G401 (cell line): ENCODE data around the gene PTPRR. TPM values are rescaled to one million over a fixed set of nuclear protein-coding genes. Genes with fewer than 3 reads are reported as not detected.

Experiments
- DNase-seq: peaks from one replicate; pipeline ENCODE4 v3.0.0-alpha.2; 2015; ENCODE audit warnings: low spot score
- in situ Hi-C: cut with HindIII; loops from 2 replicates; pipeline ENCODE4 v1.10.0; 2016; ENCODE audit warnings: low sequenced_read_pairs, mixed read lengths
- total RNA-seq: library from RNA; depleted of rRNA; stranded (reverse); fragments of >200 nt; shearing (Covaris generic); gene quantifications from 2 replicates; pipeline ENCODE4 v1.2.3, GENCODE V29; 2014

Gene PTPRR
- total RNA-seq, 1 experiment from 2014 or later, result not detected

GRCh38 chr12:70666364-70666763 is 254.2 kb downstream of the PTPRR start:
- in situ Hi-C loops, result no loop called here
- DNase-seq, result no peak

GRCh38 chr12:70664465-70664881 is 256.1 kb downstream of the PTPRR start:
- in situ Hi-C loops, result no loop called here
- DNase-seq, result peak; percentile 54

GRCh38 chr12:70663838-70664237 is 256.7 kb downstream of the PTPRR start:
- no peak for DNase-seq
- in situ Hi-C loops, result no loop called here

GRCh38 chr12:70661466-70662161 is 258.9 kb downstream of the PTPRR start:
- no peak for DNase-seq
- in situ Hi-C loops, result no loop called here

- no peak for DNase-seq
- in situ Hi-C loops, result no loop called here
These were observed 259.8 kb downstream of the PTPRR start for GRCh38 chr12:70660620-70661219.

- in situ Hi-C loops, result no loop called here
- no peak for DNase-seq
These were observed 260.4 kb downstream of the PTPRR start for GRCh38 chr12:70660002-70660604.

GRCh38 chr12:70659077-70659606 is 261.4 kb downstream of the PTPRR start:
- in situ Hi-C loops, result no loop called here
- no peak for DNase-seq

GRCh38 chr12:70657616-70658286 is 262.8 kb downstream of the PTPRR start:
- in situ Hi-C loops, result no loop called here
- no peak for DNase-seq

- no peak for DNase-seq
- in situ Hi-C loops, result no loop called here
These were observed 268.1 kb downstream of the PTPRR start for GRCh38 chr12:70652451-70652850.

- DNase-seq, result peak; percentile 53
- in situ Hi-C loops, result no loop called here
These were observed 271.7 kb downstream of the PTPRR start for GRCh38 chr12:70648831-70649230.

- in situ Hi-C loops, result no loop called here
- no peak for DNase-seq
These were observed 272.3 kb downstream of the PTPRR start for GRCh38 chr12:70648191-70648590.

GRCh38 chr12:70646850-70647249 is 273.7 kb downstream of the PTPRR start:
- no peak for DNase-seq
- in situ Hi-C loops, result no loop called here

GRCh38 chr12:70645494-70646317 is 274.8 kb downstream of the PTPRR start:
- DNase-seq, result peak; percentile 35
- in situ Hi-C loops, result no loop called here

GRCh38 chr12:70644861-70645260 is 275.7 kb downstream of the PTPRR start:
- DNase-seq, result no peak
- in situ Hi-C loops, result no loop called here

GRCh38 chr12:70643939-70644338 is 276.6 kb downstream of the PTPRR start:
- no peak for DNase-seq
- in situ Hi-C loops, result no loop called here

GRCh38 chr12:70641691-70642090 is 278.8 kb downstream of the PTPRR start:
- no peak for DNase-seq
- in situ Hi-C loops, result no loop called here

- DNase-seq, result no peak
- in situ Hi-C loops, result no loop called here
These were observed 279.6 kb downstream of the PTPRR start for GRCh38 chr12:70640901-70641300.

- in situ Hi-C loops, result no loop called here
These were observed 281.0 kb downstream of the PTPRR start for GRCh38 chr12:70639535-70639934.

More at GRCh38 chr12:70639535-70639934, 281.0 kb downstream of the PTPRR start:
- DNase-seq, result no peak
